Glutamatergic neuron (in vitro differentiated cells): ENCODE results near the gene MICAL3. TPM values are rescaled to one million over a fixed set of nuclear protein-coding genes. Genes with fewer than 3 reads are reported as not detected.
A peak's percentile ranks its signal among the peaks of the same experiment; 100 is the strongest.

Source experiments
- DNase-seq: peaks from one replicate; pipeline ENCODE4 v3.0.0; 2022
- H3K27ac Mint-ChIP-seq: one replicate; pipeline ENCODE4 v1.8.0; 2020; ENCODE audit warnings: mild to moderate bottlenecking, mixed read lengths, inconsistent platforms; ENCODE audit not compliant: unreplicated experiment
- H3K27me3 Mint-ChIP-seq: one replicate; pipeline ENCODE4 v1.8.0; 2020; ENCODE audit warnings: mild to moderate bottlenecking, moderate library complexity, mixed read lengths, inconsistent platforms; ENCODE audit not compliant: unreplicated experiment
- H3K36me3 Mint-ChIP-seq: one replicate; pipeline ENCODE4 v1.8.0; 2020; ENCODE audit warnings: mild to moderate bottlenecking, mixed read lengths, inconsistent platforms; ENCODE audit not compliant: unreplicated experiment
- H3K4me1 Mint-ChIP-seq: one replicate; pipeline ENCODE4 v1.8.0; 2020; ENCODE audit warnings: mild to moderate bottlenecking, low read depth, mixed read lengths, inconsistent platforms; ENCODE audit not compliant: unreplicated experiment
- H3K4me3 Mint-ChIP-seq: one replicate; pipeline ENCODE4 v1.8.0; 2020; ENCODE audit warnings: mild to moderate bottlenecking, mixed read lengths, inconsistent platforms; ENCODE audit not compliant: unreplicated experiment
- H3K9me3 Mint-ChIP-seq: one replicate; pipeline ENCODE4 v1.8.0; 2020; ENCODE audit warnings: mild to moderate bottlenecking, moderate library complexity, mixed read lengths, inconsistent platforms; ENCODE audit not compliant: unreplicated experiment
- total RNA-seq: library from RNA; stranded (reverse); fragmentation: NEBNext Ultra II Directional; extraction: Animal tissue kit (Norgen Biotek cat#: 25700); gene quantifications from one replicate; pipeline ENCODE4 v1.2.1, GENCODE V29; 2021; ENCODE audit not compliant: unreplicated experiment
- TF ChIP-seq, protein P1 (sequence below): fragments of 200-600 bp; sonication (generic); IDR thresholded peaks from one replicate; pipeline ENCODE4 v1.5.0; 2021; ENCODE audit not compliant: partially characterized antibody, unreplicated experiment

The MICAL3 gene
- total RNA-seq, 1 donor from 2014 or later, result 132 TPM

- Mint-ChIP-seq H3K4me3 (peak overlapping the region; percentile 54), H3K36me3 (no peaks in the 10 kb centered on the region), H3K4me1 (peaks cover 48% of the 10 kb centered on the region), H3K27me3 (peaks cover 8% of the 10 kb centered on the region), H3K27ac (peak overlapping the region; percentile 83), H3K9me3 (peaks cover 19% of the 10 kb centered on the region)
- no peak for DNase-seq
- TF ChIP-seq, protein P1, sequence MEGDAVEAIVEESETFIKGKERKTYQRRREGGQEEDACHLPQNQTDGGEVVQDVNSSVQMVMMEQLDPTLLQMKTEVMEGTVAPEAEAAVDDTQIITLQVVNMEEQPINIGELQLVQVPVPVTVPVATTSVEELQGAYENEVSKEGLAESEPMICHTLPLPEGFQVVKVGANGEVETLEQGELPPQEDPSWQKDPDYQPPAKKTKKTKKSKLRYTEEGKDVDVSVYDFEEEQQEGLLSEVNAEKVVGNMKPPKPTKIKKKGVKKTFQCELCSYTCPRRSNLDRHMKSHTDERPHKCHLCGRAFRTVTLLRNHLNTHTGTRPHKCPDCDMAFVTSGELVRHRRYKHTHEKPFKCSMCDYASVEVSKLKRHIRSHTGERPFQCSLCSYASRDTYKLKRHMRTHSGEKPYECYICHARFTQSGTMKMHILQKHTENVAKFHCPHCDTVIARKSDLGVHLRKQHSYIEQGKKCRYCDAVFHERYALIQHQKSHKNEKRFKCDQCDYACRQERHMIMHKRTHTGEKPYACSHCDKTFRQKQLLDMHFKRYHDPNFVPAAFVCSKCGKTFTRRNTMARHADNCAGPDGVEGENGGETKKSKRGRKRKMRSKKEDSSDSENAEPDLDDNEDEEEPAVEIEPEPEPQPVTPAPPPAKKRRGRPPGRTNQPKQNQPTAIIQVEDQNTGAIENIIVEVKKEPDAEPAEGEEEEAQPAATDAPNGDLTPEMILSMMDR, result no peak
Measured at GRCh38 chr22:17954860-17955587, 69.3 kb downstream of the MICAL3 start.

DNA sequence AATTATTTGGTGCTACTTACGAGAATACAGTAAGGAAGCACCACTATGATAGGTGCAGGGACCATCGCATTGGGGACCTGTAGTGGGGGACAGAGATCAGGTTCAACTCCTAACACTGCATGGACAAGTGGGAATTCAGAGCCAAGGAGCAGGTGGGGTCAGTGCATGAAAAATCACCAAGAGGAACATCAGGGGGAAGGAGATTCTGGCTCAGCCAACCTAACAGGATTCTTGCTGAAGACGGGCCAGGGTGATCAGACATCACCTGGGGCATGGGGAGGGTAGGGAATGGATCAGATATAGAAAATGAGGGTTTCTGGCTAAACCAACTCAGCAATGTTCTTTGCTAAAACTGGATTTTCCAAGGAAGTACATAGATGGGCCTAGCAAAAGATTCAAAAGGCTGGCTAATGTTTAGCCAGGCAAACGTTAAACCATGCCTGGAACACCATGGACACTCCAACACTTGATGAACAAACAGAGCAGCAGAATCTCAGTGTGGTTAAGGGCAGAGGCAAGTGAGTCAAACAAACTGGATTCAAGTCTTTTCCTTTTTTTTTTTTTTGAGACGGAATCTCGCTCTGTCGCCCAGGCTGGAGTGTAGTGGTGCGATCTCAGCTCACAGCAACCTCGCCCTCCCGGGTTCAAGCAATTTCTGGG is 70.0 kb downstream of the MICAL3 start:
- H3K9me3 Mint-ChIP-seq, result peaks cover 24% of the 10 kb centered on the region
- TF ChIP-seq, protein P1, result no peak
- H3K36me3 Mint-ChIP-seq, result no peaks in the 10 kb centered on the region
- H3K27me3 Mint-ChIP-seq, result peaks cover 10% of the 10 kb centered on the region
- H3K4me3 Mint-ChIP-seq, result peak overlapping the region; percentile 31
- peak overlapping the region; percentile 7 for H3K27ac Mint-ChIP-seq
- peaks cover 51% of the 10 kb centered on the region for H3K4me1 Mint-ChIP-seq
- no peak for DNase-seq

GRCh38 chr22:17953147-17953546 is 71.2 kb downstream of the MICAL3 start:
- H3K9me3 Mint-ChIP-seq, result peaks cover 25% of the 10 kb centered on the region
- H3K4me3 Mint-ChIP-seq, result no peak overlapping the region
- no peak for DNase-seq
- TF ChIP-seq, protein P1, result no peak
- H3K4me1 Mint-ChIP-seq, result peaks cover 51% of the 10 kb centered on the region
- H3K27me3 Mint-ChIP-seq, result peaks cover 10% of the 10 kb centered on the region
- H3K27ac Mint-ChIP-seq, result peak overlapping the region; percentile 28
- H3K36me3 Mint-ChIP-seq, result no peaks in the 10 kb centered on the region

GRCh38 chr22:17952273-17952801 is 72.0 kb downstream of the MICAL3 start:
- H3K9me3 Mint-ChIP-seq, result peaks cover 23% of the 10 kb centered on the region
- peak overlapping the region; percentile 46 for H3K4me3 Mint-ChIP-seq
- H3K27ac Mint-ChIP-seq, result peak overlapping the region; percentile 33
- H3K27me3 Mint-ChIP-seq, result peaks cover 8% of the 10 kb centered on the region
- TF ChIP-seq, protein P1, result no peak
- peaks cover 49% of the 10 kb centered on the region for H3K4me1 Mint-ChIP-seq
- no peaks in the 10 kb centered on the region for H3K36me3 Mint-ChIP-seq
- no peak for DNase-seq

DNA sequence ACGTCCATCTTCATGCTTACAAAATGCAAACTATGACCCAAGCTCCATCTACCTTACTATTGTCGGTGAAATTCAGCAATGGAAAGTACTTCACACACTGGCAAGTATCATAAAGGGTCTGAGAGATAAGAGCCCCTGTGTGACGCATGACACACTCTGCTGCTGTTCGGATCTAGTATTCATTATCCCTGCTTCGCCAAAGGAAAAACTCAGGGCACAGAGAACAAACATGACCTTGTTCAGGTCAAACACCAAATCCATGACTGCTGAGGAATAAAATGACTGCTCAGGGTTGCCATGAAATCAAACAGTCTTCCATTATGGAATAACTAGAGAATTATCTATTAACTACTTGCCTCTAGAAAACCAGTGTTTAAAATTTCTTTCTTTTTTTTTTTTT is 73.0 kb downstream of the MICAL3 start:
- DNase-seq, result no peak
- Mint-ChIP-seq H3K4me1 (peaks cover 58% of the 10 kb centered on the region), H3K9me3 (peaks cover 25% of the 10 kb centered on the region), H3K36me3 (no peaks in the 10 kb centered on the region), H3K27ac (peak overlapping the region; percentile 74), H3K27me3 (peaks cover 7% of the 10 kb centered on the region), H3K4me3 (peak overlapping the region; percentile 21)
- TF ChIP-seq, protein P1, result no peak
